CD14-positive monocyte (primary cell): Measurements from ENCODE around the gene PHF13. TPM values are rescaled to one million over a fixed set of nuclear protein-coding genes. Genes with fewer than 3 reads are reported as not detected.

Experiments used
- DNase-seq, 3 donors: peaks; one replicate each; pipeline ENCODE4 v3.0.0-alpha.2; 2011 to 2022
- H2AFZ ChIP-seq: 2 replicates; pipeline ENCODE4 v1.6.0; 2012; ENCODE audit warnings: mild to moderate bottlenecking, low read depth, low read length, inconsistent platforms; ENCODE audit not compliant: insufficient read depth, poor library complexity, severe bottlenecking
- H3K27ac ChIP-seq, 2 donors: 1 replicate in 1 of 2; 2 replicates in 1 of 2; pipeline ENCODE4 v1.5.1; 2012 to 2013; ENCODE audit warnings: low read length in 2 of 2, control low read depth in 1 of 2, inconsistent platforms in 1 of 2, low read depth in 1 of 2, mild to moderate bottlenecking in 1 of 2
- H3K27me3 ChIP-seq, 2 donors: one replicate each; pipeline versions ENCODE4 v1.6.0 to v1.6.1; 2011 to 2013; ENCODE audit warnings: low read length in 2 of 2; ENCODE audit not compliant: control insufficient read depth in 2 of 2, insufficient read depth in 2 of 2
- H3K36me3 ChIP-seq, 2 donors: replicated peaks in 1 of 2; 1 replicate in 1 of 2; 2 replicates in 1 of 2; pipeline versions ENCODE4 v1.5.1 to v1.6.1; 2012 to 2013; ENCODE audit warnings: low read length in 2 of 2, control low read depth in 1 of 2, inconsistent platforms in 1 of 2, mild to moderate bottlenecking in 1 of 2; ENCODE audit not compliant: insufficient read depth in 2 of 2, control insufficient read depth in 1 of 2
- H3K4me1 ChIP-seq, 2 donors: 1 replicate in 1 of 2; 2 replicates in 1 of 2; pipeline versions ENCODE4 v1.5.1 to v1.6.1; 2012 to 2013; ENCODE audit warnings: low read length in 2 of 2, control low read depth in 1 of 2, inconsistent platforms in 1 of 2, mild to moderate bottlenecking in 1 of 2, moderate library complexity in 1 of 2; ENCODE audit not compliant: insufficient read depth in 2 of 2, control insufficient read depth in 1 of 2
- H3K4me2 ChIP-seq: replicated peaks from 2 replicates; pipeline ENCODE3; 2012; ENCODE audit warnings: low read length, moderate library complexity, mild to moderate bottlenecking; ENCODE audit not compliant: poor library complexity, severe bottlenecking; ENCODE audit errors: extremely low read depth
- H3K4me3 ChIP-seq, 3 experiments: fragments of 200-600 bp in 1 of 3; sonication (generic) in 1 of 3; replicated peaks in 1 of 3; 1 replicate in 2 of 3; 2 replicates in 1 of 3; pipeline ENCODE4 v1.5.1; 2011 to 2013; ENCODE audit warnings: low read length in 3 of 3, mild to moderate bottlenecking in 3 of 3, control low read depth in 2 of 3, low read depth in 2 of 3, inconsistent platforms in 1 of 3, moderate library complexity in 1 of 3
- H3K79me2 ChIP-seq: 2 replicates; pipeline ENCODE4 v1.6.0; 2012; ENCODE audit warnings: mild to moderate bottlenecking, control low read depth, inconsistent platforms, low read length, moderate library complexity; ENCODE audit not compliant: insufficient read depth
- H3K9ac ChIP-seq: 2 replicates; pipeline ENCODE4 v1.6.0; 2017; ENCODE audit warnings: low read length, mild to moderate bottlenecking; ENCODE audit not compliant: insufficient read depth, poor library complexity, severe bottlenecking
- H3K9me3 ChIP-seq, 2 donors: replicated peaks in 1 of 2; 1 replicate in 1 of 2; 2 replicates in 1 of 2; pipeline versions ENCODE4 v1.5.1 to v1.6.1; 2012 to 2013; ENCODE audit warnings: low read length in 2 of 2, control low read depth in 1 of 2; ENCODE audit not compliant: control insufficient read depth in 1 of 2, insufficient read depth in 1 of 2
- H4K20me1 ChIP-seq: 2 replicates; pipeline ENCODE4 v1.6.0; 2012; ENCODE audit warnings: mild to moderate bottlenecking, low read length, control low read depth, moderate library complexity; ENCODE audit not compliant: insufficient read depth
- H3K27ac Mint-ChIP-seq, 7 donors: one replicate each; pipeline ENCODE4 v1.8.0; 2020; ENCODE audit warnings: mild to moderate bottlenecking in 7 of 7, mixed read lengths in 7 of 7, moderate library complexity in 6 of 7, inconsistent platforms in 2 of 7
- H3K27me3 Mint-ChIP-seq, 3 donors: one replicate each; pipeline ENCODE4 v1.8.0; 2021 to 2022; ENCODE audit warnings: low read depth in 3 of 3, mild to moderate bottlenecking in 3 of 3, mixed read lengths in 3 of 3, moderate library complexity in 3 of 3, inconsistent platforms in 1 of 3
- H3K36me3 Mint-ChIP-seq, 2 donors: one replicate each; pipeline ENCODE4 v1.8.0; 2020; ENCODE audit warnings: mixed read lengths in 2 of 2, inconsistent platforms in 1 of 2, mild to moderate bottlenecking in 1 of 2
- H3K4me1 Mint-ChIP-seq: one replicate; pipeline ENCODE4 v1.8.0; 2020; ENCODE audit warnings: mild to moderate bottlenecking, mixed read lengths
- H3K4me3 Mint-ChIP-seq, 2 donors: one replicate each; pipeline ENCODE4 v1.8.0; 2020; ENCODE audit warnings: mild to moderate bottlenecking in 2 of 2, mixed read lengths in 2 of 2, moderate library complexity in 1 of 2
- H3K9me3 Mint-ChIP-seq, 7 donors: one replicate each; pipeline ENCODE4 v1.8.0; 2020 to 2022; ENCODE audit warnings: mixed read lengths in 7 of 7, mild to moderate bottlenecking in 6 of 7, moderate library complexity in 6 of 7, inconsistent platforms in 2 of 7
- WGBS: methylation state at CpG from one replicate; pipeline ENCODE4 v1.1.5; 2013; ENCODE audit warnings: missing lambda C conversion rate; ENCODE audit not compliant: insufficient coverage; 5-methylcytosine and 5-hydroxymethylcytosine counted together
- intact Hi-C, 2 donors: fragments of 100-400 bp; cut with micrococcal nuclease; formaldehyde crosslinking; loops; one replicate each; pipeline versions ENCODE4 v1.15.0 to v1.15.1; 2023
- polyA plus RNA-seq, 3 donors: library from polyadenylated mRNA; depleted of rRNA in 1 of 3; unstranded in 2 of 3; stranded (reverse) in 1 of 3; fragments of 300-500 nt in 2 of 3; fragments of >200 nt in 1 of 3; fragmentation: Illumina TruSeq in 2 of 3; gene quantifications; 1 replicate in 2 of 3; 2 replicates in 1 of 3; pipeline ENCODE4 v1.2.3, GENCODE V29; 2012 to 2021
- TF ChIP-seq, protein P1 (sequence below): fragments of 200-600 bp; IDR thresholded peaks from one replicate; pipeline ENCODE4 v1.8.0; 2022; ENCODE audit warnings: antibody characterized with exemption, mild to moderate bottlenecking

Gene PHF13
- polyA plus RNA-seq, 3 donors, result 1.0 to 7.3 (median 1.7) TPM

DNA sequence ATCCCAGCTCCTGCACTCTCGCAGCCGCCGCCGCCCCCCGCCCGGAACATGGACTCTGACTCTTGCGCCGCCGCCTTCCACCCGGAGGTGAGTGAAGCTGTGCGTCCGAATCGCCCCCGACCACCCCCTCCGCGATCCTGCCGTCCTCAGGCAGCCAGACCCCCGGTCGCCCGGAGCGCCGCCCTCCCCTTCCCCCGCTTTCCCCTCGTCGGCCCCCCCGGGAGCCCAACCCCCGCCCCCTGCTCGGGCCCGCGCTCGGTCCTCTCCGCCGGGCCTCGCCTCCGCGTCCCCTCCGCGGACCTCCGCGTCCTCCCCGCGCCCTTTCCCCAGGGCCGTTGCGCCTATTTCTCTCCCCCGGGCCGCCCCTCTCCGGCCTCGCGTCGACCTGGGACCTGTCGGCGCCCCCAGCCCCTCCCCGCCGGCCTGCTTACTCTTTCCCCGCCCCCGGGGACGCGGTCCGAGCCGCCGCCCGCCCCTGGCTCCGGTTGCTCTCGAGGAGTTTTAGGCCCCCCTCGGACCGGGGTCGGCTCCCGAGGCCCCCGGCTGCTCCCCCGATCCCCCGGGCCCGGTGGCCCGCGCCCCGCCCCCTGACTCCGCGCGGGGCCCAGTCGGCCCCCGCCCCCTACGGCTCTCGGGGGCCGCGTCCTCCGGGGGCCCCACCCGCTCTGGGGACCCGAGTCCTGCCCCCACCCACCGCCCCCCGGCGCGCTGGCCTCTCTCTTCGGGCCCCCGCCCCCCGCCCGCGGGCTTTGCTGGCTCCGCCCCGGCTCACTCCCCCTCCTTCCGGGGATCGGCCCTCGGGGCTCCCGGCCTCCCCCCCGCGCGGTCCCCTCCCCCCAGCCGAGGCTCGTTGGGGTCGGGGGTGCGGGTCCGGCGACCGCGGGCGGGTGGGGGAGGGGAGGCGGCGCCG, 743 bp downstream of the PHF13 start:
- H3K4me1 Mint-ChIP-seq, result peaks cover 16% of the 10 kb centered on the region
- peak overlapping the region; percentile 73 to 78 for H3K4me3 Mint-ChIP-seq
- Histone ChIP-seq H3K79me2 (peaks cover 6% of the 10 kb centered on the region), H4K20me1 (peaks cover 6% of the 10 kb centered on the region), H3K27ac (no peak overlapping the region), H3K9ac (peak overlapping the region; percentile 60), H2AFZ (peak overlapping the region; percentile 68), H3K4me3 (peak overlapping the region; percentile 51 to 90 (median 89)), H3K36me3 (peaks cover 2 to 3% of the 10 kb centered on the region in 2 donors), H3K9me3 (no peaks in the 10 kb centered on the region), H3K4me2 (peak overlapping the region; percentile 85), H3K27me3 (peaks cover 5 to 13% of the 10 kb centered on the region in 2 donors), H3K4me1 (peaks cover 16 to 19% of the 10 kb centered on the region in 2 donors)
- intact Hi-C loops, result no loop called here
- H3K27ac Mint-ChIP-seq, result peak overlapping the region in 1 of 7 donors; percentile 30
- TF ChIP-seq, protein P1, sequence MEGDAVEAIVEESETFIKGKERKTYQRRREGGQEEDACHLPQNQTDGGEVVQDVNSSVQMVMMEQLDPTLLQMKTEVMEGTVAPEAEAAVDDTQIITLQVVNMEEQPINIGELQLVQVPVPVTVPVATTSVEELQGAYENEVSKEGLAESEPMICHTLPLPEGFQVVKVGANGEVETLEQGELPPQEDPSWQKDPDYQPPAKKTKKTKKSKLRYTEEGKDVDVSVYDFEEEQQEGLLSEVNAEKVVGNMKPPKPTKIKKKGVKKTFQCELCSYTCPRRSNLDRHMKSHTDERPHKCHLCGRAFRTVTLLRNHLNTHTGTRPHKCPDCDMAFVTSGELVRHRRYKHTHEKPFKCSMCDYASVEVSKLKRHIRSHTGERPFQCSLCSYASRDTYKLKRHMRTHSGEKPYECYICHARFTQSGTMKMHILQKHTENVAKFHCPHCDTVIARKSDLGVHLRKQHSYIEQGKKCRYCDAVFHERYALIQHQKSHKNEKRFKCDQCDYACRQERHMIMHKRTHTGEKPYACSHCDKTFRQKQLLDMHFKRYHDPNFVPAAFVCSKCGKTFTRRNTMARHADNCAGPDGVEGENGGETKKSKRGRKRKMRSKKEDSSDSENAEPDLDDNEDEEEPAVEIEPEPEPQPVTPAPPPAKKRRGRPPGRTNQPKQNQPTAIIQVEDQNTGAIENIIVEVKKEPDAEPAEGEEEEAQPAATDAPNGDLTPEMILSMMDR, result no peak
- under 1% methylated on average over 64 of the region's 117 CpGs for WGBS
- peaks cover 0 to 4% (median 0%) of the 10 kb centered on the region in 7 donors for H3K9me3 Mint-ChIP-seq
- H3K27me3 Mint-ChIP-seq, result peaks cover 10 to 21% (median 17%) of the 10 kb centered on the region in 3 donors
- peak in 1 of 3 donors; percentile 15 for DNase-seq
- peaks cover 11 to 26% of the 10 kb centered on the region in 2 donors for H3K36me3 Mint-ChIP-seq

DNA sequence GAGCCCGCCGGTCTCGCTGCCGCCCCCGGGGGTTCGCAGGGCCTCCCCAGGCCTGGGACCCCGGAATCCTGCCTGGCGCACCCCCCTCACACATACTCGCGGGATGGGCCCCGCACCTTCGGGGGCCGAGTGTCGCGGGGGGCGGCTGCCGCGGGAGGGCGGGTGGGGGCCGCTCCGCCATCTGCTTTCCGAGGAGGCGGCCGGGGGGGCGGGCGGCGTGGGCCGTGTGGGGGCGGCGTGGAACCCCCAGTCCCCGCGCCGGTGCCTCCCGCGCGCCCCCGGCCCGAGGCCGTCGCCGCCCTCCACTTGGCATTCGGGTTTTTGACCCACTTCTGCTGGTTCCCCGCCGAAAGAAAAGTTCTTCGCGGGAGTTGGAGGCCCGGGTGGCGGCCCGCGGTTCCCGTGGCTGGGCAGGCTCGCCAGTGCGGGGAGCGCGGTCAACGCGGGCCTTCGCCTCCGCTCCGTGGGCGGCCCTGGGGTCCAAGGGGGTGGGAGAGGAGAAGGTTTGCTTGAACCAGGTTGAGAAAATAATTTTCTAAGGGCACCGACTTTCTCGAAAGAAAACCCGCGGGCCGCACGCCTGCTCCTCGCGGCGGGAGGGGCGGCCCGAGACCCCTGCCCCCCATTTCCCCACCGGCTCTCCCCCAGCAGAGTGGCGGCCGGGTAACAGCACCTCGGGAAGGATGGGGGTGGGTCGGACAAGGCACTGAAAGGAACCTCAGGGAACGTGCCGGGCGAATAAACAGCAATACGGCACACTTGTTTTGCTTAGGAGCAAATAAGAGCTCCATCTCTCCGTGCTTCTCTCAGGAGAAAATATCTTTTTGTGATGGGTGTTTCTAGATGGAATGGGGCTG, 1.6 kb downstream of the PHF13 start:
- Histone ChIP-seq H3K4me2 (peak overlapping the region; percentile 85), H2AFZ (peak overlapping the region; percentile 63), H3K27ac (no peak overlapping the region), H3K27me3 (peaks cover 5 to 13% of the 10 kb centered on the region in 2 donors), H4K20me1 (peaks cover 6% of the 10 kb centered on the region), H3K36me3 (peaks cover 9 to 12% of the 10 kb centered on the region in 2 donors), H3K9ac (peak overlapping the region; percentile 49), H3K9me3 (no peaks in the 10 kb centered on the region), H3K4me3 (peak overlapping the region; percentile 31 to 90 (median 89)), H3K79me2 (peaks cover 6% of the 10 kb centered on the region), H3K4me1 (peaks cover 16 to 19% of the 10 kb centered on the region in 2 donors)
- H3K9me3 Mint-ChIP-seq, result peaks cover 0 to 4% (median 0%) of the 10 kb centered on the region in 7 donors
- peaks cover 16% of the 10 kb centered on the region for H3K4me1 Mint-ChIP-seq
- H3K27ac Mint-ChIP-seq, result no peak overlapping the region
- TF ChIP-seq, protein P1, result no peak
- peaks cover 19 to 35% of the 10 kb centered on the region in 2 donors for H3K36me3 Mint-ChIP-seq
- 1% methylated on average over 58 of the region's 82 CpGs for WGBS
- no peak for DNase-seq
- peak overlapping the region; percentile 67 to 85 for H3K4me3 Mint-ChIP-seq
- peaks cover 10 to 21% (median 17%) of the 10 kb centered on the region in 3 donors for H3K27me3 Mint-ChIP-seq
- intact Hi-C loops, result loop anchor here in 1 of 2 donors (5.0 kb wide), 1 partner anchor 33 kb away; no protein-coding TSS in a partner anchor
